ENCODE data around the gene TRMT5. TPM values are rescaled to one million over a fixed set of nuclear protein-coding genes. Genes with fewer than 3 reads are reported as not detected.

Gene TRMT5, protein sequence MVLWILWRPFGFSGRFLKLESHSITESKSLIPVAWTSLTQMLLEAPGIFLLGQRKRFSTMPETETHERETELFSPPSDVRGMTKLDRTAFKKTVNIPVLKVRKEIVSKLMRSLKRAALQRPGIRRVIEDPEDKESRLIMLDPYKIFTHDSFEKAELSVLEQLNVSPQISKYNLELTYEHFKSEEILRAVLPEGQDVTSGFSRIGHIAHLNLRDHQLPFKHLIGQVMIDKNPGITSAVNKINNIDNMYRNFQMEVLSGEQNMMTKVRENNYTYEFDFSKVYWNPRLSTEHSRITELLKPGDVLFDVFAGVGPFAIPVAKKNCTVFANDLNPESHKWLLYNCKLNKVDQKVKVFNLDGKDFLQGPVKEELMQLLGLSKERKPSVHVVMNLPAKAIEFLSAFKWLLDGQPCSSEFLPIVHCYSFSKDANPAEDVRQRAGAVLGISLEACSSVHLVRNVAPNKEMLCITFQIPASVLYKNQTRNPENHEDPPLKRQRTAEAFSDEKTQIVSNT
- polyA plus RNA-seq (2014; cell fraction: cytosol; rRNA removed), result 10.5 and 11.4 TPM in 2 replicates
- 12.5 and 18.4 TPM in 2 replicates for polyA plus RNA-seq (2014; cell fraction: nucleus; rRNA removed)

- peak; percentile 91 for DNase-seq (ENCODE audit: low spot score)
Observed at GRCh38 chr14:60980811-60981632, at the start of gene TRMT5, which contains the start of gene SLC38A6. Gene TRMT5 (minus strand): TSS chr14:60981079. CDS start chr14:60980973, 106 bp downstream. Gene SLC38A6 (plus strand): TSS chr14:60981245. CDS start chr14:60981278, 33 bp downstream.

DNA sequence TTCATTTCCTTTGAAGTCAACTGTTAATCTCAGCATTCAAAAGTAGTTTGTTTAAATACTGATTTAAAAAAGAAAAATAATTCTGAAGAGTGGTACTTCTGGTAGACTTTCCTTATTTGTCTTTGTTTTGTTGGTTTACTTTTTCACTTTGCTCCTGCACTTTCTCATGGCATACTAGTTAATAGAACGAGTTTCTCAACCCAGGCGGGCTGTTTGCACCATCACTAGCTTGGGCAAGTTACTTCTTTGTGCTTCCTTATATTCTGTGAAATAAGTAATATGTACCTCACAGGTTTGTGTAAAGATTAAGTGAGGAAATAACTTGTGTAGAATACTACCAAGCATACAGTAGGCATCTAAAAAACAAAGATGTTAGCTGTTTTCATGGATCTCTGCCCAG is 45.6 kb upstream of the TRMT5 start:
- DNase-seq (ENCODE audit: low spot score), result no peak

GRCh38 chr14:61025251-61026223 is 44.7 kb upstream of the TRMT5 start:
- peak; percentile 49 for DNase-seq (ENCODE audit: low spot score)

DNA sequence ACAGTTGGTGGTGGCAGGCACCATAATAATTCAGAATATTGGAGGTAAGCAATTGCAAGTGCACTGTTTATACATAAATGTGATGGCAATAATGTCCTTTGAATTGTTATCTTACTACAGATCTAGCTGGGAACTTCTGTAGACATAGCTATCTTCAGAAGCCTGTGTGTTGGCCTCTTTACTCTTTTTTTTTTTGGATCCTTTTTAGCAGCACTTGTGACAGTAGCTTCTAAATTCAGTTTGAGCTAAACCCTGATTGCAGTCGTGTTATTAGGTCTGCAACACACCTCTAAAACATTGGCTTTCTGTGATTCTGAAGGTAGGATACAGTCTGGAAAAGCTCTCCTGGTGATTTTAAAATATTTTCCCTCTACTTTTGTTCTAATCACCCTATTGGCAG is 38.7 kb upstream of the TRMT5 start:
- no peak for DNase-seq (ENCODE audit: low spot score)

DNA sequence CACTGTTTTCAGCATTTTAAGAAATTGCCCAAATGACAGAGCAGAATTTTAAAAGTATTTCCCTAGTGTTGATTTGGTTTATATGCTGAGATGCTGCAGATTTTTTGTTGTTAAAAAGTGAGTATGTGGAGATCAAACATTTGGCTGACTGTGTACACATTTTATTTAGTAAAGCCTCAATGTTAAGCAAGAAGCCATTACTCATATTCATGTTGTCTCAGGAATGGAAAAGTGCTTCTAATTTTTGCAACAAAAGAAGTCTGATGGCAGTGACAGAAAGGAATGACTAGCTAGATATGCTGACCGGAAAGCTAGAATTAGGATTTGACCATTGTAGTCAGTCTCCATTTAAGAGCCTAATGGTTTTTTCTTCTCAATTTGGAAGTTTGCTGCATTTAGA is 22.7 kb upstream of the TRMT5 start:
- DNase-seq (ENCODE audit: low spot score), result no peak

- no peak for DNase-seq (ENCODE audit: low spot score)
Observed at GRCh38 chr14:60999536-60999935, 18.7 kb upstream of the TRMT5 start.

DNA sequence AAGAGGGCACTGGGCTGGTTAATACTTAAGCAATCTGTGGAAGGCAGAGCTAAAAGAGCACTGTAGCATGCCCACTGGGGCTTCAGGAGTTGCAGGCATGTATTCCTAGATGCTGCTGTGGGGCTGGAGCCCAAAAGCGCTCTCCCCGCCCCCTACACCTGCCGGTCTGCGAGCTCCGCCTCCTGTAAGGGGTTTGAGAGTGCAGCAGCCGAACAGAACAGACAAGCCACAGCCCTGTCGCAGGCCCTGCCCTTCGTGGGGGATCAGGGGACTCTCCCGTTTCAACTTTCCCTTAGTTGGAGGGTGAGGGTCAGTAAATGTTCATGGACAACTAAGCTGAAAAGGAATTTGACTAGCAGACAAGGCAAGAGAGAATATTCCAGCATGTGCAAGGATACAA is 17.7 kb upstream of the TRMT5 start:
- DNase-seq (ENCODE audit: low spot score), result no peak

DNA sequence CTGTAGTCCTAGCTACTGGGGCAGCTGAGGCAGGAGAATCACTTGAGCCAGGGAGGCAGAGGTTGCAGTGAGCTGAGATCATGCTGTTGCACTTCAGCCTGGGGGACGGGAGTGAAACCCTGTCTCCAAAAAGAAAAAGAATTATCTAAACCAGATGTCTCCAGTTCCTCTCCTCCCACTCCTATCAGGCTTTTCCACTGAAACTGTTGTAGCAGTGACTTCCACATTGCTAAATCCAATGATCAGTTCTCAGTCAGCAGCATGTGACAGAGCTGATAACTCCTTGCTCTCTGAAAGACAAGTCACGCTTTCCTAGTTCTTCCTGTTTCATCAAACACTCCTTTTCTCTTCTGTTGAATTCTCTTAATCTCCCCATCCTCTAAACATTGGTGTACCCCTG is 8.7 kb upstream of the TRMT5 start:
- DNase-seq (ENCODE audit: low spot score), result no peak

DNA sequence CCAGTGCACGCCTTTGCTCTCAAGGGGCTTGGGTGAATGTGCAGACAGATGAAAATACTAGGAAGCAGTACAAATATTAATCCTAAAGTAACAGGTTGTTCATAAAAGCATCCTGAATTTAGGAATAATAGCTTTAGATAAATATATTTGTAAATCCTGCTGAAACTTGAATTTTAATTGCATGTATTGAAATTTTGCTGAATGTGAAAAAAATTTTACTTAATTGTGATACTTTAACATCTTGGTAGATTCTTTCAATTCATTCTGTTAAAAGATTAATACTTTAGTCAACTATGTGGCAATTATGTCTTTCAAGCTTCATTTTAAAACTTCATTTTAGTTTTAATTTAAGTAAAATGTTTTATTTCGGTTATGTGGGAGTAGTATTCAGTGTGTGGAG is 5.6 kb upstream of the TRMT5 start:
- DNase-seq (ENCODE audit: low spot score), result no peak

DNA sequence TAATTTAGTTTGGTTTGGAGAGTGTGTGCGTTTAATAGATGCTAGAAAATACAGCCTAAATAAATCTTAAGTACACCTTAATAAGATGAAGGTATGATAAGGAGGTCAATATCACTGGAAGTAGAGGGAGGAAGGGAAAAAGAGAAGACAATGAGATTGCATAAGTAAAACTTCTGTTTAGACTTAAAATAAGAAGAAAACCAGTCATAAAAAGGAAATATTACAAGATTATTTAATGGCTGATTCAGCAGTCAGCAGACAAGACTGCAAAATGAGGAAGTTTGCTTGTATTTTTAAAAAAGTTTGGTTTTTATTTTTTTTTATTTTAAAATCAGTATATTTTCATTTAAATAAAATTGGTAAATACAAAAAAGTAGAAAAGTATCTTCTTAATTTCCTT is 3.3 kb upstream of the TRMT5 start:
- DNase-seq (ENCODE audit: low spot score), result no peak

- peak; percentile 11 for DNase-seq (ENCODE audit: low spot score)
Observed at GRCh38 chr14:60981633-60982455, 965 bp upstream of the TRMT5 start.

GRCh38 chr14:60977847-60978246 is 3.0 kb downstream of the TRMT5 start:
- DNase-seq (ENCODE audit: low spot score), result no peak

DNA sequence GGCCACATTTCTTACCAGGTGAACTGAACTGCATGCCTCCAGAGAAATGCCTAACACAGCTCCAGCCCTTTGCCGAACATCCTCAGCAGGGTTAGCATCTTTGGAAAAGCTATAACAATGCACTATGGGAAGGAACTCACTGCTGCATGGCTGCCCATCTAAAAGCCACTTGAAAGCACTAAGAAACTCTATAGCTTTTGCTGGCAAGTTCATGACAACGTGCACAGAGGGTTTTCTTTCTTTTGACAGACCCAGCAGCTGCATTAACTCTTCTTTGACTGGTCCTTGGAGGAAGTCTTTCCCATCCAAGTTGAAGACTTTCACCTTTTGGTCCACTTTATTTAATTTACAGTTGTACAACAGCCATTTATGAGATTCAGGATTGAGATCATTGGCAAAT is 5.3 kb downstream of the TRMT5 start:
- no peak for DNase-seq (ENCODE audit: low spot score)

GRCh38 chr14:60974090-60974651 is 6.7 kb downstream of the TRMT5 start:
- no peak for DNase-seq (ENCODE audit: low spot score)

- DNase-seq (ENCODE audit: low spot score), result no peak
Observed at GRCh38 chr14:60973070-60973469, 7.8 kb downstream of the TRMT5 start.

DNA sequence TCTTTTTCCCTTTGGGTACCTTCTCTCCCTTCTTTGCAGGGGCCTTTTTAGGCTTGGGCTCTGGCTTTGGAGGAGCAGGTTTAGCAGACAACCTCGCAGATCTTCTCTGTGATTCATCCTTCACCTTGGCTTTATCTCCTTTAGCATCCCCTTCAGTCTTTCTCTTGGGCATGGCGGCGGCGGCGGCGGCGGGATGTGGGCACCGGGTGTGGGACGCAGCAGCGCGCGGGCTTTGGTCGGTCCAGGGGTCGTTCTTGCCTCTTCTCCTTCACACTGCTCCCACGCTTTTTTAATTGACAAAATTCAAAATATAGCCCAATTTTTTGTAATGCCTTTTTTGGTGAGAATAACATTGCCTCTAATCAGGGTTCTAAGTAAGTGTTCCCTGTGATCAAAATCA is 8.6 kb downstream of the TRMT5 start:
- DNase-seq (ENCODE audit: low spot score), result no peak

DNA sequence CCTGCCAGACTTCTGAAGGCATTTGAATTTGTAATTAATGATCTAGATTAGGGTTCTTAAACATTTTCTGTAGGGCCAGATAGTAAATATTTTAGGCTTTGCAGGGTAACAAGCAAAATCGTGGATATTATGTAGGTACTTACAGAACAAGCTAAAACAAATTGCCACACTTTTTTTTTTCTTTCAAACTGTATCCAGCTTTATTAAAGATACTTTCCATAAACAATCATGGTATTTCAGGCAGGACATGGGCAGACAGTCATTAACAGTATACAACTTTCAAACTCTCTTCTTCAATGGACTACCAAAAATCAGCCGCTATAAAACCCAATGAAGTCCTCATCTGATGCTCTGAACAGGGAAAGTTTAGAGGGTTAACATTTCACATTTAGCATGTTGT is 9.6 kb downstream of the TRMT5 start:
- no peak for DNase-seq (ENCODE audit: low spot score)

DNA sequence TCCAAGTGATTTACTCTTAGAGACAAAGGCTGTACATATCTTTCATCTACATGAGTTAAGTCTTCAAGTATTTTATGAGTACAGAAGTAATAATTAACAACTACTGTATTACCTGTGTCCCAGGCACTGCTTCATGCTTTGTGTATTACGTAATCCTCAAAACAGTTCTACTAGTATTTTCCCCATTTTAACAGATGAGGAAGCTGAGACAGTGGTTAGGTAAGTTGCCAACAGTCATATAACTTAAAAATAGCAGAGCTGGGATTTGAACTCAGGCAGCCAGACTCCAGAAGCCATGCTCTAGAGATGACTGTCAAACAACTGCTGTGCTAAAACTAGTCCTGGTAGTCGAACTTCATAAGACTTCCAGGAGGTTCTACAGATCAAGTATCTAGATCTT is 10.7 kb downstream of the TRMT5 start:
- DNase-seq (ENCODE audit: low spot score), result no peak

DNA sequence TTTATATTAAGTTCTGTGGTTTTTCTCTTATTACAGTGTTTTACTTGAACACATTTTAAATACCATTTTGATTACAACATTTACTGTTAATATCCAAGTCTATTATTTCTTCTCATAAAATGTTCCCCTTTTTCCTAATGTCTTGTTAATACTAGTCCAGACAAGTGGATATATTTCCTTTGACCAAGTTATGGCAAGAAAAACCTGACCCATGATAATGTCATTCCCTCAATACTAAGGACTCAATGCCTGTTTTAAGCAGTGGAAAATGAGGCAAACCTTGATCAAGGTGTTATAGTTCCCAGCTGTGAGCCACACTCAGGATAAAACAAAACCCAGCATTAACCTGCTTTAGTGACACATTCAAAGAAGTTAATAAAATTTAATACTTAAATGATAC is 12.2 kb downstream of the TRMT5 start:
- DNase-seq (ENCODE audit: low spot score), result no peak

GRCh38 chr14:60968099-60968498 is 12.8 kb downstream of the TRMT5 start:
- DNase-seq (ENCODE audit: low spot score), result no peak
